ENCODE data around the gene DNAJA3.

The DNAJA3 gene

GRCh38 chr16:4425378-4426020, at the start of gene DNAJA3:
DNAJA3 (plus strand) TSS chr16:4425868; CDS start chr16:4425882, 14 bp downstream.
- peak; percentile 73 for DNase-seq (ENCODE audit: low read depth)

GRCh38 chr16:4376126-4376892, 49.4 kb upstream of the DNAJA3 start:
- no peak for DNase-seq (ENCODE audit: low read depth)

GRCh38 chr16:4376893-4377572, 48.6 kb upstream of the DNAJA3 start:
- no peak for DNase-seq (ENCODE audit: low read depth)

- no peak for DNase-seq (ENCODE audit: low read depth)
Observed at GRCh38 chr16:4377573-4378154, 48.0 kb upstream of the DNAJA3 start.

GRCh38 chr16:4378161-4378666, 47.5 kb upstream of the DNAJA3 start:
- no peak for DNase-seq (ENCODE audit: low read depth)

- no peak for DNase-seq (ENCODE audit: low read depth)
Observed at GRCh38 chr16:4378999-4379690, 46.5 kb upstream of the DNAJA3 start.

- no peak for DNase-seq (ENCODE audit: low read depth)
Observed at GRCh38 chr16:4380119-4381063, 45.3 kb upstream of the DNAJA3 start.

GRCh38 chr16:4381072-4381934, 44.4 kb upstream of the DNAJA3 start:
- DNase-seq (ENCODE audit: low read depth): no peak

GRCh38 chr16:4381935-4382794, 43.5 kb upstream of the DNAJA3 start:
- DNase-seq (ENCODE audit: low read depth): no peak

- no peak for DNase-seq (ENCODE audit: low read depth)
Observed at GRCh38 chr16:4382795-4383357, 42.8 kb upstream of the DNAJA3 start.

- DNase-seq (ENCODE audit: low read depth): no peak
Observed at GRCh38 chr16:4383591-4384444, 41.9 kb upstream of the DNAJA3 start.

- no peak for DNase-seq (ENCODE audit: low read depth)
Observed at GRCh38 chr16:4384509-4384942, 41.1 kb upstream of the DNAJA3 start.

GRCh38 chr16:4385066-4385788, 40.4 kb upstream of the DNAJA3 start:
- no peak for DNase-seq (ENCODE audit: low read depth)

GRCh38 chr16:4385789-4386450, 39.7 kb upstream of the DNAJA3 start:
- no peak for DNase-seq (ENCODE audit: low read depth)

- DNase-seq (ENCODE audit: low read depth): no peak
Observed at GRCh38 chr16:4386451-4386805, 39.2 kb upstream of the DNAJA3 start.

- DNase-seq (ENCODE audit: low read depth): no peak
Observed at GRCh38 chr16:4386951-4387565, 38.6 kb upstream of the DNAJA3 start.

All from stimulated activated CD8-positive, alpha-beta memory T cell treated with anti-CD3 and anti-CD28 coated beads, Interleukin-15, amount 100 ng/mL, for 1 hour (primary cell).